Measurements from ENCODE around the gene ITGA5.

The ITGA5 gene

GRCh38 chr12:54390176-54390667, 28.8 kb downstream of the ITGA5 start:
- Mint-ChIP-seq H3K27me3 (no peaks in the 10 kb centered on the region), H3K27ac (peak overlapping the region; percentile 42), H3K4me3 (peak overlapping the region; percentile 46), H3K36me3 (no peaks in the 10 kb centered on the region), H3K9me3 (no peaks in the 10 kb centered on the region), H3K4me1 (peaks cover 53% of the 10 kb centered on the region)
- no peak for ATAC-seq

GRCh38 chr12:54389607-54390175, 29.4 kb downstream of the ITGA5 start:
- Mint-ChIP-seq H3K4me1 (peaks cover 59% of the 10 kb centered on the region), H3K27me3 (no peaks in the 10 kb centered on the region), H3K4me3 (peak overlapping the region; percentile 46), H3K9me3 (no peaks in the 10 kb centered on the region), H3K27ac (peak overlapping the region; percentile 42), H3K36me3 (no peaks in the 10 kb centered on the region)
- no peak for ATAC-seq

GRCh38 chr12:54389134-54389508, 29.9 kb downstream of the ITGA5 start:
- H3K36me3 Mint-ChIP-seq, result no peaks in the 10 kb centered on the region
- H3K27ac Mint-ChIP-seq, result peak overlapping the region; percentile 42
- no peak for ATAC-seq
- peaks cover 62% of the 10 kb centered on the region for H3K4me1 Mint-ChIP-seq
- H3K9me3 Mint-ChIP-seq, result no peaks in the 10 kb centered on the region
- H3K4me3 Mint-ChIP-seq, result no peak overlapping the region
- H3K27me3 Mint-ChIP-seq, result no peaks in the 10 kb centered on the region

GRCh38 chr12:54388237-54389133, 30.6 kb downstream of the ITGA5 start:
- no peaks in the 10 kb centered on the region for H3K27me3 Mint-ChIP-seq
- no peak overlapping the region for H3K4me3 Mint-ChIP-seq
- ATAC-seq, result no peak
- H3K36me3 Mint-ChIP-seq, result no peaks in the 10 kb centered on the region
- peak overlapping the region; percentile 42 for H3K27ac Mint-ChIP-seq
- H3K4me1 Mint-ChIP-seq, result peaks cover 62% of the 10 kb centered on the region
- H3K9me3 Mint-ChIP-seq, result no peaks in the 10 kb centered on the region

- ATAC-seq, result no peak
- Mint-ChIP-seq H3K4me3 (no peak overlapping the region), H3K4me1 (peaks cover 68% of the 10 kb centered on the region), H3K9me3 (no peaks in the 10 kb centered on the region), H3K27ac (no peak overlapping the region), H3K36me3 (no peaks in the 10 kb centered on the region), H3K27me3 (no peaks in the 10 kb centered on the region)
Measured at GRCh38 chr12:54387114-54387467, 32.0 kb downstream of the ITGA5 start.

- H3K36me3 Mint-ChIP-seq, result no peaks in the 10 kb centered on the region
- H3K4me3 Mint-ChIP-seq, result no peak overlapping the region
- peaks cover 63% of the 10 kb centered on the region for H3K4me1 Mint-ChIP-seq
- no peaks in the 10 kb centered on the region for H3K9me3 Mint-ChIP-seq
- no peak for ATAC-seq
- H3K27me3 Mint-ChIP-seq, result no peaks in the 10 kb centered on the region
- peak overlapping the region; percentile 67 for H3K27ac Mint-ChIP-seq
Measured at GRCh38 chr12:54386403-54387113, 32.5 kb downstream of the ITGA5 start.

- no peaks in the 10 kb centered on the region for H3K27me3 Mint-ChIP-seq
- H3K4me1 Mint-ChIP-seq, result peaks cover 56% of the 10 kb centered on the region
- peak overlapping the region; percentile 67 for H3K27ac Mint-ChIP-seq
- no peaks in the 10 kb centered on the region for H3K36me3 Mint-ChIP-seq
- no peaks in the 10 kb centered on the region for H3K9me3 Mint-ChIP-seq
- peak overlapping the region; percentile 35 for H3K4me3 Mint-ChIP-seq
- ATAC-seq, result peak; percentile 70
Measured at GRCh38 chr12:54385251-54385914, 33.7 kb downstream of the ITGA5 start.

GRCh38 chr12:54384591-54385041, 34.5 kb downstream of the ITGA5 start, which contains the start of gene ZNF385A:
TSS of gene ZNF385A (minus strand) at chr12:54384733. CDS start at chr12:54384514, 219 bp downstream.
- peak within 1 kb of the TSS; percentile 35 for H3K4me3 Mint-ChIP-seq
- H3K9me3 Mint-ChIP-seq, result no peaks in the 10 kb centered on the region
- peak within 1 kb of the TSS; percentile 67 for H3K27ac Mint-ChIP-seq
- no peaks in the 10 kb centered on the region for H3K27me3 Mint-ChIP-seq
- H3K36me3 Mint-ChIP-seq, result no peaks in the 10 kb centered on the region
- H3K4me1 Mint-ChIP-seq, result peaks cover 53% of the 10 kb centered on the region
- ATAC-seq, result peak; percentile 82

- Mint-ChIP-seq H3K27ac (peak overlapping the region; percentile 67), H3K36me3 (no peaks in the 10 kb centered on the region), H3K4me3 (no peak overlapping the region), H3K27me3 (no peaks in the 10 kb centered on the region), H3K4me1 (peaks cover 60% of the 10 kb centered on the region), H3K9me3 (no peaks in the 10 kb centered on the region)
- ATAC-seq, result no peak
Measured at GRCh38 chr12:54383041-54383609, 35.9 kb downstream of the ITGA5 start.

GRCh38 chr12:54381136-54381535, 37.9 kb downstream of the ITGA5 start:
- Mint-ChIP-seq H3K27ac (no peak overlapping the region), H3K36me3 (no peaks in the 10 kb centered on the region), H3K4me3 (no peak overlapping the region), H3K9me3 (no peaks in the 10 kb centered on the region), H3K27me3 (no peaks in the 10 kb centered on the region), H3K4me1 (peaks cover 54% of the 10 kb centered on the region)
- no peak for ATAC-seq

GRCh38 chr12:54379398-54380201, 39.5 kb downstream of the ITGA5 start:
- Mint-ChIP-seq H3K27me3 (no peaks in the 10 kb centered on the region), H3K4me3 (peak overlapping the region; percentile 22), H3K9me3 (no peaks in the 10 kb centered on the region), H3K27ac (peak overlapping the region; percentile 25), H3K4me1 (peaks cover 39% of the 10 kb centered on the region), H3K36me3 (no peaks in the 10 kb centered on the region)
- peak; percentile 83 for ATAC-seq

GRCh38 chr12:54378796-54379397, 40.2 kb downstream of the ITGA5 start:
- peak overlapping the region; percentile 63 for H3K4me3 Mint-ChIP-seq
- no peaks in the 10 kb centered on the region for H3K36me3 Mint-ChIP-seq
- H3K9me3 Mint-ChIP-seq, result no peaks in the 10 kb centered on the region
- peak overlapping the region; percentile 14 for H3K27ac Mint-ChIP-seq
- ATAC-seq, result peak; percentile 68
- no peaks in the 10 kb centered on the region for H3K27me3 Mint-ChIP-seq
- H3K4me1 Mint-ChIP-seq, result peaks cover 32% of the 10 kb centered on the region

GRCh38 chr12:54377797-54378515, 41.1 kb downstream of the ITGA5 start:
- Mint-ChIP-seq H3K27me3 (no peaks in the 10 kb centered on the region), H3K9me3 (no peaks in the 10 kb centered on the region), H3K4me1 (peaks cover 22% of the 10 kb centered on the region), H3K36me3 (no peaks in the 10 kb centered on the region), H3K27ac (peak overlapping the region; percentile 14), H3K4me3 (peak overlapping the region; percentile 63)
- ATAC-seq, result no peak

Measured in stimulated activated memory B cell treated with anti-CD40 and anti-IgM and Interleukin-4, amounts not matched to agents 10 μg/mL and 1 μg/mL and 100 μg/mL, for 72 hours (primary cell).